ENCODE data around the gene NOXA1. TPM values are rescaled to one million over a fixed set of nuclear protein-coding genes. Genes with fewer than 3 reads are reported as not detected.
A peak's percentile ranks its signal among the peaks of the same experiment; 100 is the strongest.
"Not testable (repeated sequence)": the region's sequence is repeated elsewhere in the genome, so short reads cannot be mapped to it uniquely, and the experiment has no call there.

Gene NOXA1
- total RNA-seq, 4 donors from 2014 or later = 3.1 to 5.6 (median 4.4) TPM

DNA sequence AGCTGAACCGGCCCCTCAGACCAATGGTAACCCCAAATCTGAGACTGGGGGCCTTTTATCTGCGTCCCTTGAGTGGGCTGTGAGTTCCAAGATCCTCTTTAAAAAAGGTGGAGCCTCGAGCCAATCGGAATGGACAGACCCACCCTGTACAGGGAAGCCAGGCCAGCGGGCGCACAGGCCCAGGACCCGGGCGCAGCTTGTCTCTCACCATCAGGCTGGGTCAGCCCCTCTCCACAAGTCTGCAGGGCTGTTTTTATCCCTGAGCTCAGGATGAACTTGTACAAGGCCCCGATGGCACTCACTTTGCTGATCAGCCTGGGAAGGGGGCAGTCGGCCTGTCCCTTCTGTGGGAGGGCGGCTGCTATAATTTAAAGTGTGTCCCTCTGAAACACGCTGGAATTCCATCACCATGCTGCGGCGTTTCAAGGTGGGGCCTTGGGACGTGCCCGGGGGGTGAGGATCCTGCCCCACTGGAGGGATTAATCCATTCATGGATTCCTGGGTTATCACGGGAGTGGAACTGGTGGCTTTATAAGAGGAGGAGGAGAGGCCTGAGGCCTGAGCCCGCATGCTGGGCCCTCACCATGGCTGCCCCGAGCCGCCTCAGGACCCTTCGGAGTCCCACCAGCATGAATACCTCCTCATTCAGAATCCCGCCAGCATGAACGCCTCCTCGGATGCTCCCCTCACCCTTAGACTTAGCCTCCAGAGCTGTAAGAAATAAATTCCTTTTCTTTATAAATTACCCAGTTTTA is 14.4 kb upstream of the NOXA1 start:
- TF ChIP-seq, protein P1, sequence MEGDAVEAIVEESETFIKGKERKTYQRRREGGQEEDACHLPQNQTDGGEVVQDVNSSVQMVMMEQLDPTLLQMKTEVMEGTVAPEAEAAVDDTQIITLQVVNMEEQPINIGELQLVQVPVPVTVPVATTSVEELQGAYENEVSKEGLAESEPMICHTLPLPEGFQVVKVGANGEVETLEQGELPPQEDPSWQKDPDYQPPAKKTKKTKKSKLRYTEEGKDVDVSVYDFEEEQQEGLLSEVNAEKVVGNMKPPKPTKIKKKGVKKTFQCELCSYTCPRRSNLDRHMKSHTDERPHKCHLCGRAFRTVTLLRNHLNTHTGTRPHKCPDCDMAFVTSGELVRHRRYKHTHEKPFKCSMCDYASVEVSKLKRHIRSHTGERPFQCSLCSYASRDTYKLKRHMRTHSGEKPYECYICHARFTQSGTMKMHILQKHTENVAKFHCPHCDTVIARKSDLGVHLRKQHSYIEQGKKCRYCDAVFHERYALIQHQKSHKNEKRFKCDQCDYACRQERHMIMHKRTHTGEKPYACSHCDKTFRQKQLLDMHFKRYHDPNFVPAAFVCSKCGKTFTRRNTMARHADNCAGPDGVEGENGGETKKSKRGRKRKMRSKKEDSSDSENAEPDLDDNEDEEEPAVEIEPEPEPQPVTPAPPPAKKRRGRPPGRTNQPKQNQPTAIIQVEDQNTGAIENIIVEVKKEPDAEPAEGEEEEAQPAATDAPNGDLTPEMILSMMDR (IDR thresholded peaks at IDR 0.05) = no peak
- no peak for TF ChIP-seq POLR2A (IDR thresholded peaks at IDR 0.05)
- intact Hi-C loops (cut with DNase I; ENCODE audit: low total_unique reads) = loop anchor here (5.0 kb wide), 1 partner anchor 112 kb away; no protein-coding TSS in a partner anchor
- DNase-seq (ENCODE audit: low spot score in 2 of 2) = no peak
- 94% methylated on average over 23 to 24 of the region's 24 CpGs for WGBS, 2 donors
- H3K4me3 ChIP-seq (ENCODE audit: low read depth, poor library complexity, severe bottlenecking) = no peak overlapping the region

DNA sequence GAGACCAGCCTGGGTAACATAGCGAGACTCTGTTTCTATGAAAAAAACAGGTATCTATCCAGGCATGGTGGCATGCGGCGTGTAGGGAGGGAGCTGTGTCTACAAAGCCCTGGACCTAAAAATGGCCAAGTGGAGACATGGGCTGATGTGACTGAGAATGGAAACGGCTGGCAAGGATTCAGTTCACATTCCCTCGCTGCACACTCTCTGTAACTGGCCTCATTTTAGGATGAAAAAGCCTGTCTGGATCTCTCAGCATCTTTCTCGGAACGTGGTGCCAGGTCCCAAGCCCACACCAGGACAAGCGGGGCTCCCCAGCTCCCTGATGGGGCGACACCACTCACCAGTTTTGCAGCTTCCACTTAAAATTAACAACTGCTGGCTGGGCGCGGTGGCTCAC is 13.7 kb upstream of the NOXA1 start:
- intact Hi-C loops (cut with DNase I; ENCODE audit: low total_unique reads) = loop anchor here (5.0 kb wide), 1 partner anchor 112 kb away; no protein-coding TSS in a partner anchor
- no peak overlapping the region for H3K4me3 ChIP-seq (ENCODE audit: low read depth, poor library complexity, severe bottlenecking)
- 82 to 92% methylated on average over 11 of the region's 11 CpGs for WGBS, 2 donors
- TF ChIP-seq, protein P1 (IDR thresholded peaks at IDR 0.05) = no peak
- TF ChIP-seq POLR2A (IDR thresholded peaks at IDR 0.05) = no peak
- DNase-seq (ENCODE audit: low spot score in 2 of 2) = no peak

DNA sequence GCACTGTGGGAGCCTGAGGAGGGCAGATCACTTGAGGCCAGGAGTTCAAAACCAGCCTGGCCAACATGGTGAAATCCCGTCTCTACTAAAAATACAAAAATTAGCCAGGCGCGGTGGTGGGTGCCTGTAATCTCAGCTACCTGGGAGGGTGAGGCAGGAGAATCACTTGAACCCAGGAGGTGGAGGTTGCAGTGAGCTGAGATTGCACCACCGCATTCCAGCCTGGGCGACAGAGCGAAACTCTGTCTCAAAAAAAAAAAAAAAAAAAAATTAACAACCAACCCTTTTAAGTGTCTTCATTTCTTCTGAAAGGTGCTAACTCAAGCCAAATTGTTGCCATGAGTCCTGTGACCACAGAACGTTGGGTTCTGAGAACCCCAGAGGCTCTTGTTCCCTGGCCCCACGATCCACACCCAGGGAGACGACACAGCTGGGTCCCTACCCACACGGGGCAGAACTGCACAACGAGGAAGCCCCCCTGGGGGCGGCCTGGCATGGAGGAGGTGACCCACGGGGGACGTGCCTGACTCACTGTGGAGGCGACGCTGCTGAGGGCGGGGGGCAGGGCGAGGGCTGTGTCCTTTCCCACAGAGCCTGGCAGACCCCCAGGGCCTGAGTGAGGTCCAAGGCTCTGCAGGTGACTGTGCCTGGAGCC is 12.8 kb upstream of the NOXA1 start:
- H3K4me3 ChIP-seq (ENCODE audit: low read depth, poor library complexity, severe bottlenecking); intact Hi-C loops (cut with DNase I; ENCODE audit: low total_unique reads): not testable (repeated sequence)
- WGBS, 2 donors = 72 to 76% methylated on average over 10 to 15 of the region's 18 CpGs

DNA sequence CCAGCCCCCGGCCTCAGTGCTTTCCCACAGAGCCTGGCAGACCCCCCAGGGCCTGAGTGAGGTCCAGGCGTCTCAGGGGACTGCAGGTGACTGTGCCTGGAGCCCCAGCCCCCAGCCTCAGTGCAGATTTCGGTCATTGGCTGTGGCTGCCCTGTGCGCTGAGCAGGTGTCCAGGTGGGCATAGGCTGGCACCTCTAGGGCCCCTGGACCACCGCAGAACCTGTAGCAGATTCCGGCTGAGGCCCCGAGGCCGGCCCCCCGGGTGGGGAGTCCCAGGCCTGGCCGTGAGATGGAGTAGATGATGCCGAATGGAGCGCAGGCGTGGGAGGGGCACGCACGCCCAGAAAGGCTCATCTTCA is 12.3 kb upstream of the NOXA1 start:
- intact Hi-C loops (cut with DNase I; ENCODE audit: low total_unique reads) = no loop called here
- TF ChIP-seq, protein P1 (IDR thresholded peaks at IDR 0.05) = no peak
- TF ChIP-seq POLR2A (IDR thresholded peaks at IDR 0.05) = no peak
- H3K4me3 ChIP-seq (ENCODE audit: low read depth, poor library complexity, severe bottlenecking) = no peak overlapping the region
- 79 to 92% methylated on average over 8 to 12 of the region's 15 CpGs for WGBS, 2 donors
- DNase-seq (ENCODE audit: low spot score in 2 of 2) = no peak

More for the DNA sequence above, 12.8 kb upstream of the NOXA1 start:
- DNase-seq (ENCODE audit: low spot score in 2 of 2) = not testable (repeated sequence)

DNA sequence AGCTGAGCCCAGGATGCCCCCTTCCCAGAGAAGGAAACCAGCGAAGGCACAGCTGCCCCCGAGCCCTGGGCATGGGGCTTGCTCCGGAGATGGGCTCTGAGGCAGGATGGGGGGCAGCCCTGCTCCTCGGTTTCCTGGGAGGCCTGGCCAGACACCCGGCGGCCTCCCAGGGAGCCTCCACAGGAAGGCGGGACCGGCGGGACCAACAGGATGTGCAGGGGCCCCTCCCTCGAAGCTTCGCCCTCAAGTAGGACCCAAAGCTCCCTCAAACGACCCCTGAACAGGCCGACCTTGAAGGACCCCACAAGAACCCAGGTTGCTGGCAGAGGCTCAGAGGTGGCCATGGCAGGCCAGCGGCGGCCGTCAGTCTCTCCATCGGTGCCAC is 11.9 kb upstream of the NOXA1 start:
- no peak overlapping the region for H3K4me3 ChIP-seq (ENCODE audit: low read depth, poor library complexity, severe bottlenecking)
- DNase-seq (ENCODE audit: low spot score in 2 of 2) = no peak
- WGBS, 2 donors = 55 to 65% methylated on average over 7 to 13 of the region's 17 CpGs
- no peak for TF ChIP-seq POLR2A (IDR thresholded peaks at IDR 0.05)
- TF ChIP-seq, protein P1 (IDR thresholded peaks at IDR 0.05) = no peak
- intact Hi-C loops (cut with DNase I; ENCODE audit: low total_unique reads) = no loop called here

DNA sequence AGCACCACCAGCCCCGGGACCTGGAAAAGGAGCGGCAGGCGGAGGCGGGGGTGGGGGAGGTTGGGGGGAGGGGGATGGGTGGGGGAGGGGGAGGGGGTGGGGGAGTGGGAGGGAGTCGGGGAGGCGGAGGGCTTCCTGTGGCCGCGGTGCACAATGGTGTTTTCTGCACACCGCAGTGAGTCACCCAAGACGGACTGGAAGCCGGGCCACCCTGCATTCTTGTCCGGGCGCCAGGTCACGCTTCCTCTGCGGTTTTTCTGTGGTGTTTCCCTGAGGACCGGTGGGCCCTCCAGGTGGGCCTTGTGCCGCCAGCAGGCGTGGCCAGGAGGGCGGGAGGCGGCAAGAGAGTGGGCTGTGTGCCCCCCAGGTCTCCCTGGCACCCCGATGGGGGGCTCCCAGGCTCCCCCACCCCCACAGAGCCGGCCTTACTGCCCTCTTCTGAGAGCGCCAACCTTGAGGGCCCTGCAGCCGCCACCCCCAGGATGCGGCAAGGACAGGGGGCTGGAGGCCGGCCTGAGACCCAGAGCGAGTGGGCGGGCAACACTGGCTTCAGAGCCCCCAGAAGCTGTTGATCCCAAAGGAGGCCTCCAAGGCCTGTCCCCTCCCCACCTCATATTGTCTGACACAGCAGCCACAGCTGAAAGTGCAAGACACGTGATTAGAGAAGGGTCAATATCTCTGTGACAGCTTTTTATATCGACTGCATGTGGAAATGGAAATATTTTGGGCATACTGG is 11.4 kb upstream of the NOXA1 start:
- 37 to 56% methylated on average over 18 to 28 of the region's 30 CpGs for WGBS, 2 donors
- peak; percentile 59 to 95 for DNase-seq (ENCODE audit: low spot score in 2 of 2)
- intact Hi-C loops (cut with DNase I; ENCODE audit: low total_unique reads) = no loop called here
- no peak for TF ChIP-seq POLR2A (IDR thresholded peaks at IDR 0.05)
- TF ChIP-seq, protein P1 (IDR thresholded peaks at IDR 0.05) = no peak
- no peak overlapping the region for H3K4me3 ChIP-seq (ENCODE audit: low read depth, poor library complexity, severe bottlenecking)

Data from lower leg skin (tissue), 4 donors.